Ascending aorta (tissue), 2 donors: ENCODE measurements around the gene C1orf185. TPM values are rescaled to one million over a fixed set of nuclear protein-coding genes. Genes with fewer than 3 reads are reported as not detected.
A peak's percentile ranks its signal among the peaks of the same experiment; 100 is the strongest.
"Not testable (repeated sequence)": the region's sequence is repeated elsewhere in the genome, so short reads cannot be mapped to it uniquely, and the experiment has no call there.

ENCODE experiments used
- DNase-seq, 2 donors: peaks; one replicate each; pipeline ENCODE4 v3.0.0-alpha.2; 2019; ENCODE audit warnings: low spot score in 2 of 2
- H3K27ac ChIP-seq, 2 donors: fragments of 200-600 bp; sonication (generic); one replicate each; pipeline ENCODE4 v1.5.1; 2016 to 2017; ENCODE audit warnings: mild to moderate bottlenecking in 1 of 2
- H3K27me3 ChIP-seq: fragments of 200-600 bp; sonication (generic); one replicate; pipeline ENCODE4 v1.5.1; 2017
- H3K36me3 ChIP-seq, 2 donors: fragments of 200-600 bp; sonication (generic); one replicate each; pipeline ENCODE4 v1.5.1; 2016
- H3K4me1 ChIP-seq, 2 donors: fragments of 200-600 bp; sonication (generic); one replicate each; pipeline ENCODE4 v1.5.1; 2016 to 2017; ENCODE audit warnings: mild to moderate bottlenecking in 1 of 2
- H3K4me3 ChIP-seq, 2 donors: fragments of 200-600 bp; sonication (generic); one replicate each; pipeline ENCODE4 v1.5.1; 2016 to 2017; ENCODE audit warnings: mild to moderate bottlenecking in 1 of 2
- H3K9me3 ChIP-seq, 2 donors: fragments of 200-600 bp; sonication (generic); one replicate each; pipeline ENCODE4 v1.5.1; 2016
- intact Hi-C: fragments of 100-400 bp; cut with DNase I; formaldehyde crosslinking; loops from one replicate; pipeline ENCODE4 v1.15.1; 2023
- total RNA-seq: library from RNA; depleted of rRNA; stranded (reverse); fragments of >200 nt; gene quantifications from one replicate; pipeline ENCODE4 v1.1.0, GENCODE V29; 2016
- TF ChIP-seq, protein P1 (sequence below), 3 experiments: fragments of 200-600 bp in 2 of 3; fragments of 450-650 bp in 1 of 3; sonication (generic) in 2 of 3; IDR thresholded peaks; one replicate each; pipeline ENCODE4 v1.5.1; 2016 to 2019; ENCODE audit warnings: antibody characterized with exemption in 3 of 3, mild to moderate bottlenecking in 1 of 3, moderate library complexity in 1 of 3

Gene C1orf185
- total RNA-seq, 1 donor from 2014 or later = not detected

DNA sequence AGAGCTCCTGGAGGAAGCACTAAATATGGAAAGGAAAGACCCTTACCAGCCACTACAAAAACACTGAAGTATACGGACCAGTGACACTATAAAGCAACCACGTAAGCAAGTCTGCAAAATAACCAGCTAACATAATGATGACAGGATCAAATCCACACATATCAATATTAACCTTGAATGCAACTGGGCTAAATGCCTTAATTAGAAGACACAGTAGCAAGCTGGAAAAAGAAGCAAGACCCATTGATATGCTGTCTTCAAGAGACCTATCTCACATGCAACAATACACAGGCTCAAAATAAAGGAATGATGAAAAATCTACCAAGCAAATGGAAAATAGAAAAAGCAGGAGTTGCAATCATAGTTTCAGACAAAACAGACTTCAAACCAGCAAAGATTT, 31.0 kb downstream of the C1orf185 start:
- no peaks in the 10 kb centered on the region for H3K36me3 ChIP-seq
- no peak for DNase-seq
- H3K27ac ChIP-seq = no peak overlapping the region
- intact Hi-C loops = no loop called here
- peaks cover 0 to 16% of the 10 kb centered on the region in 2 donors for H3K9me3 ChIP-seq
- H3K4me1 ChIP-seq = no peaks in the 10 kb centered on the region
- TF ChIP-seq, protein P1, sequence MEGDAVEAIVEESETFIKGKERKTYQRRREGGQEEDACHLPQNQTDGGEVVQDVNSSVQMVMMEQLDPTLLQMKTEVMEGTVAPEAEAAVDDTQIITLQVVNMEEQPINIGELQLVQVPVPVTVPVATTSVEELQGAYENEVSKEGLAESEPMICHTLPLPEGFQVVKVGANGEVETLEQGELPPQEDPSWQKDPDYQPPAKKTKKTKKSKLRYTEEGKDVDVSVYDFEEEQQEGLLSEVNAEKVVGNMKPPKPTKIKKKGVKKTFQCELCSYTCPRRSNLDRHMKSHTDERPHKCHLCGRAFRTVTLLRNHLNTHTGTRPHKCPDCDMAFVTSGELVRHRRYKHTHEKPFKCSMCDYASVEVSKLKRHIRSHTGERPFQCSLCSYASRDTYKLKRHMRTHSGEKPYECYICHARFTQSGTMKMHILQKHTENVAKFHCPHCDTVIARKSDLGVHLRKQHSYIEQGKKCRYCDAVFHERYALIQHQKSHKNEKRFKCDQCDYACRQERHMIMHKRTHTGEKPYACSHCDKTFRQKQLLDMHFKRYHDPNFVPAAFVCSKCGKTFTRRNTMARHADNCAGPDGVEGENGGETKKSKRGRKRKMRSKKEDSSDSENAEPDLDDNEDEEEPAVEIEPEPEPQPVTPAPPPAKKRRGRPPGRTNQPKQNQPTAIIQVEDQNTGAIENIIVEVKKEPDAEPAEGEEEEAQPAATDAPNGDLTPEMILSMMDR (IDR thresholded peaks at IDR 0.05) = no peak
- H3K27me3 ChIP-seq = no peaks in the 10 kb centered on the region
- H3K4me3 ChIP-seq = no peak overlapping the region

DNA sequence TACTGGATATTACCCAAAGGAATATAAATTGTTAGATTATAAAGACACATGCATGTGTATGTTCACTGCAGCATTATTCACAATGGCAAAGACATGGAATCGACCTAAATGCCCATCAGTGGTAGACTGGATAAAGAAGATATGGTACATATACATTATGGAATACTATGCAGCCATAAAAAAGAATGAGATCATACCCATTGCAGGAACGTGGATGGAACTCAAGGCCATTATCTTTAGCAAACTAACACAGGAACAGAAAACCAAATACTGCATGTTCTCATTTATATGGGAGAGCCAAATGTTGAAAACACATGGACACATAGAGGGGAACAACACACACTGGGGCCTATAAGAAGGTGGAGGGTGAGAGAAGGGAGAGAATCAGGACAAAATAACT, 35.7 kb downstream of the C1orf185 start:
- H3K4me1 ChIP-seq, intact Hi-C loops, DNase-seq, H3K4me3 ChIP-seq, H3K27me3 ChIP-seq, H3K27ac ChIP-seq, H3K36me3 ChIP-seq: not testable (repeated sequence)
- peaks cover 0 to 14% of the 10 kb centered on the region in 2 donors for H3K9me3 ChIP-seq

DNA sequence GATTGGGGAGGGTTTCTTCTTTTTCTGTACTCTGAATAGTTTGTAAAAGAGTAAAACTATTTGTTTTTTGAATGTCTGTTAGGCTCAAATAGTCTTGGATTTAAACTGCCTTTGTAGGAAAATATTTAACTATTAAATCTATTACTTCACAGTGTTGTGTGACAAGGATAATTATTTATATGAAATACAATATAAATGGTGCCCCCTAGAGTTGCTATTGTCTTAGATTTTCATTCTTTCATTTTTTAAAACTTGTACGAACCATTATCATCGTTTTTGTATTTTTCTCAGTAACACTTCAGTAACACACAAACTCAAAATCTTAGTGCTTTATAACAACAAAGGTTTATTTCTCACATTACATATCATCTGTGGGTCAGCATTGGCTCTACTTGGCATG, 37.4 kb downstream of the C1orf185 start:
- intact Hi-C loops = no loop called here
- TF ChIP-seq, protein P1 (IDR thresholded peaks at IDR 0.05) = peak in 1 of 3 experiments; percentile 13
- no peak for DNase-seq

DNA sequence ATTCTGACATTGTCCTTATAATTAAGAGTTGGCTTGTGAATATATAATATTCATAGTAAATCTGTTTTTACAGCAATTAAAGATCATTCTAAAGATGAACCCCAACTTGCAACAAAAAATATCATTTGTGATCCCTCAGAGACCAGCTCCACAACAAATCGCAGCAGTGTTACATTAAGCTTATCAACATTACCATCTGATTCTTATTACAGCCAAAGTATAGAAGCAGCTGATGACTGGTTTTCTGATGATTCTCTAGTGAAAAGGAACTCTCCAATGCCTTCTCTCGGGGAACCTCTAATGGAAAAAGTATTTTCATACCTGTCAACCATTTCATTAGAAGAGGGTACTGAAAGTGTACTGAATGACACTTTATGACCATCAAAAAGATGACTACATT, 45.4 kb downstream of the C1orf185 start:
- intact Hi-C loops = no loop called here
- DNase-seq = no peak
- TF ChIP-seq, protein P1 (IDR thresholded peaks at IDR 0.05) = no peak
- H3K9me3 ChIP-seq = no peaks in the 10 kb centered on the region
- no peaks in the 10 kb centered on the region for H3K36me3 ChIP-seq
- no peaks in the 10 kb centered on the region for H3K4me1 ChIP-seq
- H3K27me3 ChIP-seq = no peaks in the 10 kb centered on the region
- no peak overlapping the region for H3K27ac ChIP-seq
- H3K4me3 ChIP-seq = no peak overlapping the region

More for the DNA sequence above, 37.4 kb downstream of the C1orf185 start:
- Histone ChIP-seq H3K4me1 (no peaks in the 10 kb centered on the region), H3K27me3 (no peaks in the 10 kb centered on the region), H3K36me3 (no peaks in the 10 kb centered on the region), H3K9me3 (no peaks in the 10 kb centered on the region), H3K27ac (no peak overlapping the region), H3K4me3 (no peak overlapping the region)

DNA sequence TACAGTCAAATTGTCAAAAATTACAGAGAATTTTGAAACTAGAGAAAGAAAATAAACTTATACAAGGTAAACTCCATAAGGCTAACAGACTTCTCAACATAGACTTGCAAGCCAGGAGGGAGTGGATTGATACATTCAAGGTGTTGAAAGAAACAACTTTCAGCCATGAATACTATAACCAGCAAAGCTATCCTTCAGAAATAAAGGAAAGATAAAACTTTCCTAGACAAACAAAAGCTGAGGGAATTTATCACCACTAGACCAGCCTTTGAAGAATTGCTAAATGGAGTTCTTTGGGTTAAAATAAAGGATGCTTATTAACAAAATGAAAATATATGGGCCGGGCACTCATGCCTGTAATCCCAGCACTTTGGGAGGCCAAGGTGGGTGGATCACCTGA, 52.7 kb downstream of the C1orf185 start:
- TF ChIP-seq, protein P1 (IDR thresholded peaks at IDR 0.05) = no peak
- DNase-seq = no peak
- Histone ChIP-seq H3K4me1 (no peaks in the 10 kb centered on the region), H3K27me3 (no peaks in the 10 kb centered on the region), H3K9me3 (peaks cover 4 to 24% of the 10 kb centered on the region in 2 donors), H3K36me3 (no peaks in the 10 kb centered on the region), H3K4me3 (no peak overlapping the region), H3K27ac (no peak overlapping the region)
- intact Hi-C loops = no loop called here

DNA sequence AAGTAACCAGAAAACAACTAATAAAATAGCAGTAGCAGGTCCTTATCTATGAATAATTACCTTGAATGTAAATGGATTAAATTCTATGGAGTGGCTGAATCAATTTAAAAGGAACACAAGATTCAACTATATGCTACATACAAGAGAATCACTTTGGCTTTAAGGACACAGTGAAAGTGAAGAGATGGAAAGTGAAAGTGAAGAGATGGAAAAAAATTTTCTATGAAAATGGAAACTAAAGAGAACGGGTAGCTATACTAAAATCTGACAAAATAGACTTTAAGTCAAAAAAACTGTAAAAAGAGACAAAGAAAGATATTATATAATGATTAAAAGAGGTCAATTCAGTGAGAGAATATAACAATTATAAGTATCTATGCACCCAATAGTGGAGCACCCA, 54.7 kb downstream of the C1orf185 start:
- TF ChIP-seq, protein P1 (IDR thresholded peaks at IDR 0.05) = no peak
- Histone ChIP-seq H3K4me3 (no peak overlapping the region), H3K9me3 (peaks cover 4 to 24% of the 10 kb centered on the region in 2 donors), H3K27me3 (no peaks in the 10 kb centered on the region), H3K4me1 (no peaks in the 10 kb centered on the region), H3K27ac (no peak overlapping the region), H3K36me3 (no peaks in the 10 kb centered on the region)
- intact Hi-C loops = no loop called here
- DNase-seq = no peak
